Stimulated activated CD4-positive, alpha-beta T cell treated with anti-CD3 and anti-CD28 coated beads, Interleukin-12 subunit alpha, Interleukin-12 subunit beta, amount 100 ng/mL, for 4 hours (primary cell): ENCODE data around the gene PLD1.
"Not testable (repeated sequence)": the region's sequence is repeated elsewhere in the genome, so short reads cannot be mapped to it uniquely, and the experiment has no call there.

Experiments used
- DNase-seq: peaks from one replicate; pipeline ENCODE4 v3.0.0-alpha.2; 2020

Gene PLD1

GRCh38 chr3:171815973-171816595 lies 5.8 kb upstream of the PLD1 start:
- no peak for DNase-seq

- DNase-seq, result not testable (repeated sequence)
Observed at GRCh38 chr3:171814662-171815061, 4.4 kb upstream of the PLD1 start.

- DNase-seq, result no peak
Observed at GRCh38 chr3:171813897-171814460, 3.7 kb upstream of the PLD1 start.

GRCh38 chr3:171813278-171813896 lies 3.1 kb upstream of the PLD1 start:
- DNase-seq, result no peak

- no peak for DNase-seq
Observed at GRCh38 chr3:171812811-171813210, 2.5 kb upstream of the PLD1 start.

- no peak for DNase-seq
Observed at GRCh38 chr3:171811913-171812335, 1.6 kb upstream of the PLD1 start.

- no peak for DNase-seq
Observed at GRCh38 chr3:171811295-171811912, 1.1 kb upstream of the PLD1 start.

- DNase-seq, result no peak
Observed at GRCh38 chr3:171810629-171811294, 479 bp upstream of the PLD1 start.

GRCh38 chr3:171809611-171809860 lies 747 bp downstream of the PLD1 start:
- DNase-seq, result no peak

GRCh38 chr3:171807806-171808205 lies 2.5 kb downstream of the PLD1 start:
- no peak for DNase-seq

GRCh38 chr3:171807129-171807675 lies 3.1 kb downstream of the PLD1 start:
- no peak for DNase-seq

GRCh38 chr3:171806200-171807128 lies 3.8 kb downstream of the PLD1 start:
- no peak for DNase-seq

- DNase-seq, result no peak
Observed at GRCh38 chr3:171805687-171806086, 4.6 kb downstream of the PLD1 start.

- no peak for DNase-seq
Observed at GRCh38 chr3:171804618-171805389, 5.5 kb downstream of the PLD1 start.

- no peak for DNase-seq
Observed at GRCh38 chr3:171803044-171803443, 7.2 kb downstream of the PLD1 start.

GRCh38 chr3:171802590-171802956 lies 7.7 kb downstream of the PLD1 start:
- DNase-seq, result no peak

GRCh38 chr3:171801738-171802589 lies 8.3 kb downstream of the PLD1 start:
- DNase-seq, result no peak

- no peak for DNase-seq
Observed at GRCh38 chr3:171799501-171799900, 10.8 kb downstream of the PLD1 start.

GRCh38 chr3:171797873-171798272 lies 12.4 kb downstream of the PLD1 start:
- DNase-seq, result no peak

GRCh38 chr3:171797265-171797679 lies 13.0 kb downstream of the PLD1 start:
- no peak for DNase-seq
